Prostate gland (tissue), 2 donors: Measurements from ENCODE around the gene GNG5.

Experiments
- CTCF ChIP-seq, 4 experiments: fragments of 200-600 bp in 2 of 4; fragments of 450-650 bp in 2 of 4; sonication (generic) in 2 of 4; IDR thresholded peaks; 1 replicate in 3 of 4; 2 replicates in 1 of 4; pipeline ENCODE4 v1.5.1; 2016 to 2019; ENCODE audit warnings: antibody characterized with exemption in 4 of 4, mild to moderate bottlenecking in 2 of 4, moderate library complexity in 2 of 4
- POLR2A ChIP-seq: fragments of 450-650 bp; IDR thresholded peaks from one replicate; pipeline ENCODE4 v1.6.1; 2016; ENCODE audit warnings: antibody characterized with exemption, mild to moderate bottlenecking

GRCh38 chr1:84510165-84510564 is 3.8 kb upstream of the GNG5 start:
- no peak for TF ChIP-seq CTCF (IDR thresholded peaks at IDR 0.05)
- no peak for TF ChIP-seq POLR2A
